CD4-positive, alpha-beta memory T cell (primary cell): ENCODE measurements around the gene KHDC1. TPM values are rescaled to one million over a fixed set of nuclear protein-coding genes. Genes with fewer than 3 reads are reported as not detected.
"Not testable (repeated sequence)": the region's sequence is repeated elsewhere in the genome, so short reads cannot be mapped to it uniquely, and the experiment has no call there.

Source experiments
- CTCF ChIA-PET: fragments of 350-600 bp; sonication (Branson Sonifier 250); formaldehyde crosslinking; loops from one replicate; lab custom pipeline; 2021; ENCODE audit warnings: inconsistent platforms; ENCODE audit not compliant: partially characterized antibody; lab: Charles Lee
- POLR2A ChIA-PET: fragments of 350-600 bp; sonication (Branson Sonifier 250); formaldehyde crosslinking; loops from one replicate; lab custom pipeline; 2021; ENCODE audit not compliant: partially characterized antibody; lab: Charles Lee
- DNase-seq, 5 donors: peaks; one replicate each; pipeline versions ENCODE4 v3.0.0 to v3.0.0-alpha.2; 2020 to 2022; ENCODE audit warnings: mixed read lengths in 1 of 5
- H3K27ac ChIP-seq: one replicate; pipeline ENCODE4 v1.7.0; 2013; ENCODE audit warnings: low read depth, low read length
- H3K27me3 ChIP-seq: 2 replicates; pipeline ENCODE4 v1.7.0; 2013; ENCODE audit warnings: mild to moderate bottlenecking, low read length, moderate library complexity; ENCODE audit not compliant: insufficient read depth
- H3K36me3 ChIP-seq: 2 replicates; pipeline ENCODE4 v1.7.0; 2013; ENCODE audit warnings: mild to moderate bottlenecking, low read length, moderate library complexity; ENCODE audit not compliant: insufficient read depth
- H3K4me1 ChIP-seq: 2 replicates; pipeline ENCODE4 v1.7.0; 2013; ENCODE audit warnings: mild to moderate bottlenecking, low read length, moderate library complexity; ENCODE audit not compliant: insufficient read depth
- H3K4me3 ChIP-seq, 2 donors: one replicate each; pipeline ENCODE4 v1.7.0; 2013; ENCODE audit warnings: low read length in 2 of 2, mild to moderate bottlenecking in 1 of 2
- H3K9me3 ChIP-seq, 2 donors: one replicate each; pipeline ENCODE4 v1.7.0; 2013; ENCODE audit warnings: low read length in 2 of 2, control low read depth in 1 of 2; ENCODE audit not compliant: control insufficient read depth in 1 of 2
- H3K27ac Mint-ChIP-seq, 7 donors: one replicate each; pipeline ENCODE4 v1.8.0; 2020 to 2021; ENCODE audit warnings: mixed read lengths in 7 of 7, mild to moderate bottlenecking in 6 of 7, inconsistent platforms in 3 of 7, moderate library complexity in 3 of 7
- H3K27me3 Mint-ChIP-seq, 2 donors: one replicate each; pipeline ENCODE4 v1.8.0; 2020 to 2021; ENCODE audit warnings: mixed read lengths in 2 of 2
- H3K36me3 Mint-ChIP-seq, 2 donors: one replicate each; pipeline ENCODE4 v1.8.0; 2020 to 2021; ENCODE audit warnings: mixed read lengths in 2 of 2, inconsistent platforms in 1 of 2, mild to moderate bottlenecking in 1 of 2
- H3K4me1 Mint-ChIP-seq, 4 donors: one replicate each; pipeline ENCODE4 v1.8.0; 2020 to 2021; ENCODE audit warnings: mixed read lengths in 4 of 4, mild to moderate bottlenecking in 1 of 4
- H3K4me3 Mint-ChIP-seq, 8 donors: one replicate each; pipeline ENCODE4 v1.8.0; 2020 to 2021; ENCODE audit warnings: mixed read lengths in 8 of 8, mild to moderate bottlenecking in 7 of 8, moderate library complexity in 6 of 8, inconsistent platforms in 3 of 8
- H3K9me3 Mint-ChIP-seq, 8 donors: one replicate each; pipeline ENCODE4 v1.8.0; 2020 to 2021; ENCODE audit warnings: mixed read lengths in 8 of 8, mild to moderate bottlenecking in 5 of 8, inconsistent platforms in 3 of 8, moderate library complexity in 1 of 8
- intact Hi-C: fragments of 100-400 bp; cut with micrococcal nuclease; formaldehyde crosslinking; loops from one replicate; pipeline ENCODE4 v1.15.1; 2023
- polyA plus RNA-seq, 2 donors: library from polyadenylated mRNA; unstranded; fragments of 300-500 nt; fragmentation: Illumina TruSeq; gene quantifications; one replicate each; pipeline ENCODE4 v1.2.3, GENCODE V29; 2021
- total RNA-seq, 2 experiments: library from RNA; stranded (reverse); gene quantifications; one replicate each; pipeline ENCODE4 v1.2.3, GENCODE V29; 2021

Gene KHDC1
- total and polyA plus RNA-seq, 4 experiments from 2014 or later, result 1.0 to 3.5 (median 1.7) TPM

DNA sequence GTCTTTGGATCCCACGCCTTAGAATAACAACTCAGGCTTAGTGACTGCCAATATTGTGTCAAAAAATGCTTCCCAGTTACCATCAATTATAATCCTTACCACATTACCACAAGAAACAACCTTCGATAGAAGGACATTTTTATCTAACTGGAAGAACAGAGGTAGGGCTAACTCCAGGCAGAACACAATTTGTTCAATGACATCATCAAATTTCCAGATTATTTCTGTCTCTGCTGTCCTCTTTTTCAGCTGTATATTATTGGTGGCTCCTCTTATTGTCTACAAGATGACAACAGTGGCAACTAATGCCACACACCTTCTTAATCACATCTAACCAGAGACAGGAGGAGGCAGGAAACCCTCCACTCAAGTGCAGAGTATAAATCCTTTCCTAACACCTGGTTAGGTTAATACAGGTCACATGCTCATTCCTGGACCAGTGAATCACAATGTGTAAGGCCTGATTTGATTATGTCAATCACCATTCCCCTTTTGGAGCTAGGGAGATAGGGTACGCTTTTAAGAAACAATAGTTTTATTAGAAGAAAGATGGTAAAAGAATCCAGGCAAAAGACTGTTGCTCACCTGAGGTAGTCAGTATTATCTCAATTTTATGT, 55.7 kb downstream of the KHDC1 start:
- no peaks in the 10 kb centered on the region for H3K4me1 ChIP-seq

DNA sequence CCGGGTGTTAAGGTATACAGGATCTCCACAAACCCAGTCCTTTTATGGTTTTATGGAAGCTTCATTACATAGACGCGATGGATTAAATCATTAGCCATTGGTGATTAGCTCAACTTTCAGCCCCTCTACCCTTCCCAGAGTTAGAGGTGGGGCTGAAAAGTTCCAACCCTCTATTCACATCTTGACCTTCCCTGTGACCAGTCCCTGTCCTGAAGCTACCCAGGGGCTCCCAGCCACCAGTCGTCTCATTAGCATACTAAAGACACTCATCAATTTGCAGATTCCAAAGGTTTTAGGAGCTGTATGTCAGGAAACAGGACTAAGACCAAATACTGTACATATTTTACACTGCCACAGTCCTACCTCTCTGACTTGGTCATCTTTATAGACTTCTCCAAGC, 58.7 kb downstream of the KHDC1 start:
- H3K9me3 ChIP-seq, result no peaks in the 10 kb centered on the region
- intact Hi-C loops, result no loop called here

More for the DNA sequence above, 55.7 kb downstream of the KHDC1 start:
- H3K4me1 Mint-ChIP-seq, result no peaks in the 10 kb centered on the region
- peaks cover 0 to 2% of the 10 kb centered on the region in 2 donors for H3K27me3 Mint-ChIP-seq
- H3K4me3 Mint-ChIP-seq, result no peak overlapping the region
- intact Hi-C loops, result no loop called here
- H3K27ac Mint-ChIP-seq, result no peak overlapping the region
- Histone ChIP-seq H3K36me3 (no peaks in the 10 kb centered on the region), H3K9me3 (no peaks in the 10 kb centered on the region), H3K4me3 (no peak overlapping the region), H3K27me3 (no peaks in the 10 kb centered on the region), H3K27ac (no peak overlapping the region)
- no peaks in the 10 kb centered on the region for H3K36me3 Mint-ChIP-seq
- ChIA-PET POLR2A (no interaction called here), CTCF (no interaction called here)
- DNase-seq, result no peak
- H3K9me3 Mint-ChIP-seq, result peaks cover 0 to 2% (median 0%) of the 10 kb centered on the region in 8 donors

DNA sequence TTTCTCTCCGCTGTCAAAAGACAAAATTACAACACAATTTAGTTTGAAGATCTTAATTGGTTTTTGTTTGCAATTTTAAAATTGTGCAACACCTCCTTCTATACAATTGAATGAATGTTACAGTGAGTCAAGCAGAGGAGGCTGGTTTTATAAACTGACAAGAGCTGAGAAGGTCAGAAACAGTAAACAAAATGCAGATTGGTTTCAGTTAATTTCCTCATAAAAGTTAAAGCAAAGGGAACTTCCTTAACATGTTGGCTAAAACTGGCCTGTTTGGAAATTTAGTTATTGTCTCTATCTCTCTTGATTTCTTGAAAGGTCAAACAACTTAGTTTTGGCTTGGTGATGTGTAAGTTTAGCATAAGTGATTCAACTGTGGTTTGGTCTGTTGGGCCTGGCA, 59.9 kb downstream of the KHDC1 start:
- CTCF ChIA-PET, result no interaction called here
- H3K4me3 Mint-ChIP-seq, result no peak overlapping the region
- intact Hi-C loops, result no loop called here

More for the DNA sequence above, 58.7 kb downstream of the KHDC1 start:
- no peak for DNase-seq
- H3K4me1 Mint-ChIP-seq, result peaks cover 0 to 2% (median 0%) of the 10 kb centered on the region in 4 donors
- peaks cover 0 to 2% of the 10 kb centered on the region in 2 donors for H3K27me3 Mint-ChIP-seq
- H3K27ac ChIP-seq, result no peak overlapping the region
- H3K4me3 ChIP-seq, result no peak overlapping the region
- H3K36me3 Mint-ChIP-seq, result no peaks in the 10 kb centered on the region
- peaks cover 0 to 4% (median 0%) of the 10 kb centered on the region in 8 donors for H3K9me3 Mint-ChIP-seq
- no peaks in the 10 kb centered on the region for H3K27me3 ChIP-seq
- H3K4me3 Mint-ChIP-seq, result no peak overlapping the region
- H3K4me1 ChIP-seq, result no peaks in the 10 kb centered on the region
- peak overlapping the region in 1 of 7 donors; percentile 39 for H3K27ac Mint-ChIP-seq
- no peaks in the 10 kb centered on the region for H3K36me3 ChIP-seq
- POLR2A ChIA-PET, result no interaction called here
- CTCF ChIA-PET, result no interaction called here

DNA sequence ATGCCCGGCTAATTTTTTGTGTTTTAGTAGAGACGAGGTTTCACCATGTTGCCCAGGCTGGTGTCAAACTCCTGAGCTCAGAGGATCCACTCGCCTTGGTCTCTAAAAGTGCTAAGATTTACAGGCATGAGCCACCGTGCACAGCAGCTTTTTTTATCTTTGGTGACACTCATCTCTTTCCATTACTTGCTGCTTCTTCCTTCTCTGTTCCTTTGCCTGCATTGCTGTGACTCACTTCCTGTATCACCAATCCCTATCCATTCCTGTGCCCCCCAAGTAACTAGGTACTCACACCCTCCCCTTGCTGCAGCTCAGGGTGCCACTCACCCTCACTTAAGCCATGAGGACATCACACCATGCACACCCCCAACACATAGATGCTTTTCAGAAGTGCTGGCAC, 62.3 kb downstream of the KHDC1 start:
- peaks cover 0 to 2% (median 0%) of the 10 kb centered on the region in 4 donors for H3K4me1 Mint-ChIP-seq
- intact Hi-C loops, result no loop called here
- H3K27me3 Mint-ChIP-seq, result no peaks in the 10 kb centered on the region
- H3K27ac Mint-ChIP-seq, result peak overlapping the region in 1 of 7 donors; percentile 2
- CTCF ChIA-PET, result no interaction called here
- H3K27ac ChIP-seq, result no peak overlapping the region
- H3K36me3 Mint-ChIP-seq, result no peaks in the 10 kb centered on the region
- no peak overlapping the region for H3K4me3 ChIP-seq
- POLR2A ChIA-PET, result no interaction called here
- DNase-seq, result no peak
- no peaks in the 10 kb centered on the region for H3K9me3 ChIP-seq
- no peak overlapping the region for H3K4me3 Mint-ChIP-seq
- no peaks in the 10 kb centered on the region for H3K4me1 ChIP-seq
- peaks cover 0 to 2% (median 0%) of the 10 kb centered on the region in 8 donors for H3K9me3 Mint-ChIP-seq
- H3K36me3 ChIP-seq, result no peaks in the 10 kb centered on the region
- no peaks in the 10 kb centered on the region for H3K27me3 ChIP-seq

More for the DNA sequence above, 59.9 kb downstream of the KHDC1 start:
- Mint-ChIP-seq H3K27ac (no peak overlapping the region), H3K9me3 (peaks cover 0 to 4% (median 0%) of the 10 kb centered on the region in 8 donors), H3K27me3 (peaks cover 0 to 2% of the 10 kb centered on the region in 2 donors), H3K4me1 (peaks cover 0 to 2% (median 0%) of the 10 kb centered on the region in 4 donors), H3K36me3 (no peaks in the 10 kb centered on the region)
- POLR2A ChIA-PET, result no interaction called here
- no peak for DNase-seq
- H3K36me3 ChIP-seq, result no peaks in the 10 kb centered on the region
- H3K4me1 ChIP-seq, result no peaks in the 10 kb centered on the region
- no peaks in the 10 kb centered on the region for H3K9me3 ChIP-seq
- no peak overlapping the region for H3K27ac ChIP-seq
- no peaks in the 10 kb centered on the region for H3K27me3 ChIP-seq
- H3K4me3 ChIP-seq, result no peak overlapping the region

DNA sequence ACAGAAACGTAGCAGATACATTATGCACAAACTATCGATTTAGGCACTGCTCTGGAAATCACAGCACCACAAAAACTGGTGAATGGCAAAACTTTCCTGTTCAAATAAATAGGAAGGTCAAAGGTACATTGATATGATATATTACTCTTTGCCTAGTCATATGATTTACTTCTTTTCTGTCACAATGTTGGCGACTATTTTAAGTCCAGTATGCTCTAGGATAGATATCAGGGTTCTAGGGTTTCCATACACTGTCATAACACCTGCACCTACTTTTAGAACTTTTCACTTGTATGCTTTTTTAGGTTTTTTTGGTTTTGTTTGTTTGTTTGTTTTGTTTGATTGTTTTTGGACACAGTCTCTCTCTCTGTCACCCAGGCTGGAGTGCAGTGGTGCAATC, 62.7 kb downstream of the KHDC1 start:
- Histone ChIP-seq H3K4me3 (no peak overlapping the region), H3K9me3 (no peaks in the 10 kb centered on the region), H3K27ac (no peak overlapping the region), H3K36me3 (no peaks in the 10 kb centered on the region), H3K4me1 (no peaks in the 10 kb centered on the region), H3K27me3 (no peaks in the 10 kb centered on the region)
- intact Hi-C loops, result no loop called here
- H3K27ac Mint-ChIP-seq, result no peak overlapping the region
- no peak for DNase-seq
- CTCF ChIA-PET, result no interaction called here
- H3K36me3 Mint-ChIP-seq, result no peaks in the 10 kb centered on the region
- peaks cover 0 to 2% (median 0%) of the 10 kb centered on the region in 8 donors for H3K9me3 Mint-ChIP-seq
- no peak overlapping the region for H3K4me3 Mint-ChIP-seq
- POLR2A ChIA-PET, result no interaction called here
- peaks cover 0 to 2% (median 0%) of the 10 kb centered on the region in 4 donors for H3K4me1 Mint-ChIP-seq
- H3K27me3 Mint-ChIP-seq, result no peaks in the 10 kb centered on the region

DNA sequence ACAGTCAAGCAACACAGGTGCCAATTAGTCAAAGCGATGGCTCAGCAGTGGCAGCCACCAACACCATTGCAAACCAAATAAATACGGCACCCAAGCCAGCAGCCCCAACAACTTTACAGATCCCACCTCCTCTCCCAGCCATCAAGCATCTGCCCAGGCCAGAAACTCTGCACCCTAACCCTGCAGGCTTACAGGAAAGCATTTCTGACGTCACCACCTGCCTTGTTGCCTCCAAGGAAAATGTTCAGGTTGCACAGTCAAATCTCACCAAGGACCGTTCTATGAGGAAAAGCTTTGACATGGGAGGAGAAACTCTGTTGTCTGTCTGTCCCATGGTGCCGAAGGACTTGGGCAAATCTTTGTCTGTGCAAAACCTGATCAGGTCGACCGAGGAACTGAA, 68.3 kb downstream of the KHDC1 start:
- H3K9me3 Mint-ChIP-seq, result no peaks in the 10 kb centered on the region
- no peak overlapping the region for H3K27ac ChIP-seq
- H3K36me3 Mint-ChIP-seq, result peaks cover 0 to 2% of the 10 kb centered on the region in 2 donors
- no peak for DNase-seq
- no peaks in the 10 kb centered on the region for H3K27me3 Mint-ChIP-seq
- H3K36me3 ChIP-seq, result no peaks in the 10 kb centered on the region
- no peaks in the 10 kb centered on the region for H3K4me1 ChIP-seq
- H3K4me3 Mint-ChIP-seq, result no peak overlapping the region
- intact Hi-C loops, result no loop called here
- no peaks in the 10 kb centered on the region for H3K4me1 Mint-ChIP-seq
- H3K4me3 ChIP-seq, result no peak overlapping the region
- no peak overlapping the region for H3K27ac Mint-ChIP-seq
- H3K9me3 ChIP-seq, result no peaks in the 10 kb centered on the region
- CTCF ChIA-PET, result no interaction called here
- POLR2A ChIA-PET, result no interaction called here
- H3K27me3 ChIP-seq, result no peaks in the 10 kb centered on the region

DNA sequence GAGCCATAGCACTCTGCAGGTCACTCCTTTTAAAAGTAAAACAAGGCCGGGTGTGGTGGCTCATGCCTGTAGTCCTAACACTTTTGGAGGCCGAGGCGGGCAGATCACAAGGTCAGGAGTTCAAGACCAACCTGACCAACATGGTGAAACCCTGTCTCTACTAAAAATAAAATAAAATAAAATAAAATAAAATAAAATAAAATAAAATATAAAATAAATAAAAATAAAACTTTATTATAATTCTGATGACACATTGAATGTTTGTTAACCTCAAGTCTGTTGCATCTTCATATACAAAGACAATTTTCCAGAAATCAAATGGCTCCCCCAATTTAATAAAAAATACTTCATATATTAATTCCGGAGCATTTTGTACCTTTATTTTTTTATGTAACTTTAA, 69.7 kb downstream of the KHDC1 start:
- H3K36me3 ChIP-seq, H3K4me3 Mint-ChIP-seq, H3K27me3 Mint-ChIP-seq, POLR2A ChIA-PET, H3K4me1 Mint-ChIP-seq, CTCF ChIA-PET, H3K27ac Mint-ChIP-seq, H3K4me3 ChIP-seq, H3K9me3 Mint-ChIP-seq, H3K9me3 ChIP-seq, DNase-seq, intact Hi-C loops, H3K27me3 ChIP-seq, H3K36me3 Mint-ChIP-seq, H3K27ac ChIP-seq, H3K4me1 ChIP-seq: not testable (repeated sequence)
